Esophagus squamous epithelium (tissue), 5 donors: Measurements from ENCODE around the gene LRRC15. TPM values are rescaled to one million over a fixed set of nuclear protein-coding genes. Genes with fewer than 3 reads are reported as not detected.
A peak's percentile ranks its signal among the peaks of the same experiment; 100 is the strongest.

ENCODE experiments used
- DNase-seq: peaks from one replicate; lab custom pipeline; 2025; lab: John Stamatoyannopoulos, UW
- H3K27ac ChIP-seq, 4 donors: fragments of 200-600 bp; sonication (generic); one replicate each; pipeline ENCODE4 v1.5.1; 2016 to 2019; ENCODE audit warnings: mild to moderate bottlenecking in 1 of 4
- H3K27me3 ChIP-seq, 4 donors: fragments of 200-600 bp; sonication (generic); 1 replicate in 3 of 4; 2 replicates in 1 of 4; pipeline versions ENCODE4 v1.5.1 to v1.6.0; 2017 to 2021; ENCODE audit warnings: antibody characterized with exemption in 1 of 4
- H3K36me3 ChIP-seq, 3 donors: fragments of 200-600 bp; sonication (generic); one replicate each; pipeline ENCODE4 v1.5.1; 2016 to 2019
- H3K4me1 ChIP-seq, 3 donors: fragments of 200-600 bp; sonication (generic); one replicate each; pipeline ENCODE4 v1.5.1; 2017 to 2019
- H3K4me3 ChIP-seq, 4 donors: fragments of 200-600 bp; sonication (generic); 1 replicate in 3 of 4; 2 replicates in 1 of 4; pipeline ENCODE4 v1.5.1; 2016 to 2019; ENCODE audit warnings: mild to moderate bottlenecking in 2 of 4, moderate library complexity in 1 of 4
- H3K9me3 ChIP-seq, 3 donors: fragments of 200-600 bp; sonication (generic); one replicate each; pipeline ENCODE4 v1.5.1; 2016 to 2019
- POLR2A ChIP-seq, 4 donors: fragments of 450-650 bp; IDR thresholded peaks; one replicate each; pipeline ENCODE4 v1.6.1; 2017; ENCODE audit warnings: antibody characterized with exemption in 4 of 4, mild to moderate bottlenecking in 4 of 4, moderate library complexity in 3 of 4
- WGBS, 2 donors: methylation state at CpG; one replicate each; pipeline ENCODE4 v1.1.5; 2018; 5-methylcytosine and 5-hydroxymethylcytosine counted together
- intact Hi-C: fragments of 100-400 bp; cut with DNase I; formaldehyde crosslinking; loops from one replicate; pipeline ENCODE4 v1.15.0; 2022
- total RNA-seq, 4 donors: library from RNA; depleted of rRNA; stranded (reverse); fragments of >200 nt; gene quantifications; one replicate each; pipeline ENCODE4 v1.1.0, GENCODE V29; 2016
- TF ChIP-seq, protein P1 (sequence below), 6 experiments: fragments of 450-650 bp in 4 of 6; fragments of 200-600 bp in 2 of 6; sonication (generic) in 2 of 6; IDR thresholded peaks; one replicate each; pipeline ENCODE4 v1.5.1; 2016 to 2019; ENCODE audit warnings: antibody characterized with exemption in 6 of 6, mild to moderate bottlenecking in 4 of 6, moderate library complexity in 4 of 6
- donor health status: DM: yes; HTN: yes; CAD: no.

Gene LRRC15
- total RNA-seq, 4 donors from 2014 or later, result 0.38 TPM; not detected in 3

DNA sequence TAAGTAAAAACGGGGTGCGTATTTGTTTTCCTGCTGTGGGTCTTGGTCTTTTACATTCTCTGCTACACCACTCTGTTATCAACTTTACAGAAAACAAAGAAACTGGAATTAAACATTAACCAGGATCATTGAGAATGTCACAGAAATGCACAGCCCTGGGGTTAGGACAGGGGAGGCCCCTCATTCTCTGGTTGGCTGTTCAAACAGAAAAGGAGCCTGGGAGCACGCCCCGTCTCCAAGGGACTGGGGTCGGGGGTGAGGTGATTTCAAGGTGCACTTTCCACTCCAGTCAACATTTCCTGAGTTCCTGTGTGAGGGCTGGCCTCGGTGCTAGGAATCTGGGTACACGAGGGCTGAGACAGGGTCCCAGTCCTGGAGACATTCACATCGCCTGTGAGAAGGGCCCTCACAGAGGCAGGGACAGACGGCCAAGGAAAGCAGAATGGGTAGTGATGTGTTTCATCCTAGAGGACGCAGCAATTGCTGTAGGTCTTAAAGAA is 48.7 kb downstream of the LRRC15 start:
- Histone ChIP-seq H3K4me1 (peaks cover 17 to 71% (median 20%) of the 10 kb centered on the region in 3 donors), H3K27ac (peak overlapping the region in 3 of 4 donors; percentile 93 to 94 (median 93)), H3K27me3 (peaks cover 0 to 36% (median 0%) of the 10 kb centered on the region in 4 donors), H3K4me3 (peak overlapping the region; percentile 46 to 58 (median 50)), H3K36me3 (no peaks in the 10 kb centered on the region), H3K9me3 (peaks cover 0 to 12% (median 0%) of the 10 kb centered on the region in 3 donors)
- WGBS, 2 donors, result 81 to 89% methylated on average over 6 to 10 of the region's 10 CpGs
- TF ChIP-seq, protein P1, sequence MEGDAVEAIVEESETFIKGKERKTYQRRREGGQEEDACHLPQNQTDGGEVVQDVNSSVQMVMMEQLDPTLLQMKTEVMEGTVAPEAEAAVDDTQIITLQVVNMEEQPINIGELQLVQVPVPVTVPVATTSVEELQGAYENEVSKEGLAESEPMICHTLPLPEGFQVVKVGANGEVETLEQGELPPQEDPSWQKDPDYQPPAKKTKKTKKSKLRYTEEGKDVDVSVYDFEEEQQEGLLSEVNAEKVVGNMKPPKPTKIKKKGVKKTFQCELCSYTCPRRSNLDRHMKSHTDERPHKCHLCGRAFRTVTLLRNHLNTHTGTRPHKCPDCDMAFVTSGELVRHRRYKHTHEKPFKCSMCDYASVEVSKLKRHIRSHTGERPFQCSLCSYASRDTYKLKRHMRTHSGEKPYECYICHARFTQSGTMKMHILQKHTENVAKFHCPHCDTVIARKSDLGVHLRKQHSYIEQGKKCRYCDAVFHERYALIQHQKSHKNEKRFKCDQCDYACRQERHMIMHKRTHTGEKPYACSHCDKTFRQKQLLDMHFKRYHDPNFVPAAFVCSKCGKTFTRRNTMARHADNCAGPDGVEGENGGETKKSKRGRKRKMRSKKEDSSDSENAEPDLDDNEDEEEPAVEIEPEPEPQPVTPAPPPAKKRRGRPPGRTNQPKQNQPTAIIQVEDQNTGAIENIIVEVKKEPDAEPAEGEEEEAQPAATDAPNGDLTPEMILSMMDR (IDR thresholded peaks at IDR 0.05), result no peak
- TF ChIP-seq POLR2A (IDR thresholded peaks at IDR 0.05), result no peak
- intact Hi-C loops, result no loop called here
- no peak for DNase-seq

DNA sequence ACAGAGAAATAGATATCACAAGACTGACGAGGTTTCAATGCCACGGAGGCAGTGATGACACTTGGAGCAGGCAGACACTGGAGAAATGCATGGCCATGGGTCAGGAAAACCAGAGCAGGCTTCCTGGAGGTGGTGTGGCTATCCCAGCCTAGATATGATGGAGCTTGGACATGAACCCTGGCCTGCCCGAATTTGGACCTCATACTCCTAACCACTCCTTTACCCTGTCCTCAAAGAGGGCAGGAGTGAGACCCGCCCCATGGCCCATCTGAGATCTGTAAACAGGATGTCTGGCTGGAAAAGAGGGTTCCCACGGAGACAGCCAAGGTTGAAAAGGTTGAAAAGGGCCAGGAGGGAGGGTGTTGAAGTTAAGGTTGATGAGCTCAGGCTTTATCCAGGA is 49.4 kb downstream of the LRRC15 start:
- Histone ChIP-seq H3K27ac (no peak overlapping the region), H3K36me3 (no peaks in the 10 kb centered on the region), H3K9me3 (peaks cover 0 to 12% (median 0%) of the 10 kb centered on the region in 3 donors), H3K4me1 (peaks cover 21 to 78% (median 25%) of the 10 kb centered on the region in 3 donors), H3K27me3 (peaks cover 0 to 32% (median 0%) of the 10 kb centered on the region in 4 donors), H3K4me3 (no peak overlapping the region)
- intact Hi-C loops, result no loop called here
- no peak for DNase-seq
- no peak for TF ChIP-seq POLR2A (IDR thresholded peaks at IDR 0.05)
- TF ChIP-seq, protein P1 (IDR thresholded peaks at IDR 0.05), result no peak
- 81 to 83% methylated on average over 4 to 5 of the region's 5 CpGs for WGBS, 2 donors

DNA sequence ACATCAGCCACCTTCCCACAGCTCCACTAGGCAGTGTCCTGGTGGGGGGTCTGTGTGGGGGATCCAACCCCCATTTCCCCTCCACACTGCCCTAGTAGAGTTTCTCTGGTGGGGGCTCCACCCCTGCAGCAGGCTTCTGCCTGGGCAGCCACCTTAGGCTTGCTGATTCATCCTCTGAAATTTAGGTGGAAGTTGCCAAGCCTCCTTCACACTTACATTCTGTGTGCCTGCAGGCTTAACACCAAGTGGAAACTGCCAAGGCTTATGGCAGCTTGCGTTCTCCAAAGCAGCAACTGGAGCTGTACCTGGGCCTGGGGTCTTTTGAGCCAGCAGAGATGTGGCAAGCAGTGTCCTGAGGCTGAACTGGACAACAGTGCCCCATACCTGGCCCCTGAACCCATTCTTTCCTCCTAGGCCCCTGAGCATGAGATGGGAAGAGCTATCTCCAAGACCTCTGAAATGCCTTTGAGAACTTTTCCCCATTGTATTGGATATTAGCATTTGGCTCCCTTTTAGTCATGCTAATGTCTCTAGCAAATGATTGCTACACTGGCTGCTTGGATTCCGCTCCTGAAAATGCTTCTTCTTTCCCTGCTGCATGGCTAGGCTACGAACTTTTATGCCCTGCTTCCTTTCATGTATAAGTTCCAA is 50.9 kb downstream of the LRRC15 start:
- intact Hi-C loops, result loop anchor here (5.0 kb wide), 2 partner anchors 181 to 536 kb away; partner anchors contain the start of gene HES1
- Histone ChIP-seq H3K4me1 (peaks cover 22 to 85% (median 24%) of the 10 kb centered on the region in 3 donors), H3K36me3 (no peaks in the 10 kb centered on the region), H3K27me3 (peaks cover 0 to 41% (median 0%) of the 10 kb centered on the region in 4 donors), H3K9me3 (peaks cover 0 to 12% (median 0%) of the 10 kb centered on the region in 3 donors), H3K4me3 (no peak overlapping the region), H3K27ac (peak overlapping the region in 1 of 4 donors; percentile 39)
- WGBS, 2 donors, result 71 to 85% methylated on average over 2 to 3 of the region's 3 CpGs
- TF ChIP-seq, protein P1 (IDR thresholded peaks at IDR 0.05), result no peak
- TF ChIP-seq POLR2A (IDR thresholded peaks at IDR 0.05), result no peak
- no peak for DNase-seq

DNA sequence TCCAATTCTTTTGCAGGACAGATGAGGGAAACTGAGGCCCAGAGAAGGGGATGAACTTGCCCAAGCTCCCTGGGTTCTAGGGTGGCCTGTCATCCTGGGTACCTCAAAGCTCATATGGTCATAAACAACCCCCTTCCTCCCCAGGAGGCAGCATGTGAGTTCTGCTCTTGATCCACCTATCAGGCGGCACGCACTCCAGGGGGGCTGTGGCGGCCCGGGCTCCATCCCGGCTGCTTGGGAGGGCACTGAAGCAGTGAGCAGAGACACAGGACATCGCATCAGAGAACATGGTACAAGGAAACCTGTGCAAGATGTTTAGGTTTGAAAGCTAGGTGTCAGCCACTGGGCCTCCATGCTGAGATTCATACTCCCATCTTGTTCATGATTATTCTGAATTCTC is 52.6 kb downstream of the LRRC15 start:
- peaks cover 15 to 85% (median 36%) of the 10 kb centered on the region in 3 donors for H3K4me1 ChIP-seq
- DNase-seq, result no peak
- H3K27me3 ChIP-seq, result peaks cover 0 to 34% (median 0%) of the 10 kb centered on the region in 4 donors
- 88 to 100% methylated on average over 1 to 6 of the region's 6 CpGs for WGBS, 2 donors
- peaks cover 0 to 12% (median 0%) of the 10 kb centered on the region in 3 donors for H3K9me3 ChIP-seq
- peak overlapping the region in 1 of 4 donors; percentile 9 for H3K27ac ChIP-seq
- TF ChIP-seq, protein P1 (IDR thresholded peaks at IDR 0.05), result no peak
- no peak for TF ChIP-seq POLR2A (IDR thresholded peaks at IDR 0.05)
- H3K4me3 ChIP-seq, result no peak overlapping the region
- no peaks in the 10 kb centered on the region for H3K36me3 ChIP-seq
- intact Hi-C loops, result loop anchor here (5.0 kb wide), 2 partner anchors 180 to 535 kb away; partner anchors contain the start of gene HES1

DNA sequence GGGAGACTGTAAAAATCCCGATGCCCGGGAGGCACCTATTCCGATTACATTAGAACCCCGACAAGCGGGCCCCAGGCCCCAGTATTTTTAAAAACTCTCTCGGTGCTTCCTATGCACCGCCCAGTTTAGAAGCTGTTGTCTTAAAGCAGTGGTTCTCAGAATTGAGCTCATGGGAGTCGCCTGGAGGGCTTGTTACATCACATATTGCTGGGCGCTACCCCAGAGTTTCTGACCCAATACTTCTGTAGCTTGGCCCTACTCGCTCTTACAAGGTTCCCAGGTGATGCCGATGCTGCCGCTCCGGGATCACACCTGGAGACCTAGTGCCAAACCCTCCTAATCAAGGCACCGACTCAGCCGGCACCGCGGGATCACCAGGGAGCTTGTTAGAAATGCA is 53.6 kb downstream of the LRRC15 start:
- H3K27me3 ChIP-seq, result peaks cover 0 to 34% (median 0%) of the 10 kb centered on the region in 4 donors
- no peak for DNase-seq
- H3K9me3 ChIP-seq, result peaks cover 0 to 12% (median 0%) of the 10 kb centered on the region in 3 donors
- H3K4me1 ChIP-seq, result peaks cover 15 to 79% (median 36%) of the 10 kb centered on the region in 3 donors
- H3K36me3 ChIP-seq, result no peaks in the 10 kb centered on the region
- no peak for TF ChIP-seq POLR2A (IDR thresholded peaks at IDR 0.05)
- TF ChIP-seq, protein P1 (IDR thresholded peaks at IDR 0.05), result no peak
- 11 to 18% methylated on average over 9 to 16 of the region's 17 CpGs for WGBS, 2 donors
- intact Hi-C loops, result loop anchor here (5.0 kb wide), 2 partner anchors 179 to 534 kb away; partner anchors contain the start of gene HES1
- H3K27ac ChIP-seq, result peak overlapping the region; percentile 60 to 79 (median 69)
- H3K4me3 ChIP-seq, result peak overlapping the region; percentile 42 to 63 (median 48)
